NCI-H2196 treated with DMSO at 0.1 percent for 48 hours (cell line): ENCODE results near the gene FNBP1L.
A peak's percentile ranks its signal among the peaks of the same experiment; 100 is the strongest.

Experiments
- DNase-seq: peaks from one replicate; lab custom pipeline; 2025; ENCODE audit not compliant: unreplicated experiment; lab: John Stamatoyannopoulos, UW

Gene FNBP1L

DNA sequence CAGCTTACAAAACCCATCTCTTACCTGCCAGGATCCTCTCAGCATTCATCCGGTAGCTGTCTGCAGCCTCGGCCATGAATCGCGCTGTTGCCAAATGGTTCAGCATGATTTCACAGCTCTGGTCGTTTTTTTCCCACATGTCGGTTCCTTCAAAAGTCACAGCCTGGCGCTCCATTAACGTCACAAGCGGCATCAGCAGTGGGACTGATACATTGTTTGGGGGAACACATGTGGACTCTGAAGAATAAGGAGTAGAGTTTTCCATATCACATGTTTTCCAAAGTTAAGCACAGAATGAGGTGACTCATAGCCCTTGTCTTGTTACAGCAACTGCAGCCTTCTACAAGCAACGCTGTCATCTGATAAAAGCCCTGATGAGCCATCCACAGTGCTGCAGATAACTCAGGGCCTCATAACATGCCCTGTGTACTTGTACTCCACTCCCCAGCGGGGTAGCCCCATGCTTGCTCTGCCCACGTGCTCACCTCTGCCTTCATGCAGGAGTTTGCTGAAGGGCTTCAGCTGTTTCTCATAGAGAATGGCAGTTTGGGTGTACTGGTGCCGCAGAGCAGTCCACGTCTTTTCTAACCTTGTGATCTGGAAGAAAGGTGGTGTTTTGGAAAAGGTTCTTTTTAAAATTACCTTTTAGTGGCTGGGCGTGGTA lies 119.5 kb downstream of the FNBP1L start:
- no peak for DNase-seq

DNA sequence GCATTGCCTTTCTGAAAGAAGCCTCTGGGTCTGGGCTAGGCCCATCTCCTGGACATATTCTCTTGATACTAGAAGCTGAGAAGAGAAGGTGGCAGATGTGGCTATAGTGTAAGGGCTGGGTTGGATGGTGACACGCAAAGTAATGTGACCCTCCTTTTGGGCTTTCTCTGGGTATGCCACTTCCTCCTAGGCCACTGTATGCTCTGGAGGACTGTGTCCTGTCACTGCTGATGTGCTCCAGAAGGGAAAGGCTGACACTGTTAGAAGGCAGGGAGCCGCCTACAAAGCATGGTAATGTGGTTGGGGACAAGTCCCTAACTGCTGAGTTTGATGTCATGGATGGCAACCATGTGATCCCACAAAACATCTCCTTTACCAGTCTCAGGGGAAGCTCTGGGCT lies 121.6 kb downstream of the FNBP1L start:
- no peak for DNase-seq

DNA sequence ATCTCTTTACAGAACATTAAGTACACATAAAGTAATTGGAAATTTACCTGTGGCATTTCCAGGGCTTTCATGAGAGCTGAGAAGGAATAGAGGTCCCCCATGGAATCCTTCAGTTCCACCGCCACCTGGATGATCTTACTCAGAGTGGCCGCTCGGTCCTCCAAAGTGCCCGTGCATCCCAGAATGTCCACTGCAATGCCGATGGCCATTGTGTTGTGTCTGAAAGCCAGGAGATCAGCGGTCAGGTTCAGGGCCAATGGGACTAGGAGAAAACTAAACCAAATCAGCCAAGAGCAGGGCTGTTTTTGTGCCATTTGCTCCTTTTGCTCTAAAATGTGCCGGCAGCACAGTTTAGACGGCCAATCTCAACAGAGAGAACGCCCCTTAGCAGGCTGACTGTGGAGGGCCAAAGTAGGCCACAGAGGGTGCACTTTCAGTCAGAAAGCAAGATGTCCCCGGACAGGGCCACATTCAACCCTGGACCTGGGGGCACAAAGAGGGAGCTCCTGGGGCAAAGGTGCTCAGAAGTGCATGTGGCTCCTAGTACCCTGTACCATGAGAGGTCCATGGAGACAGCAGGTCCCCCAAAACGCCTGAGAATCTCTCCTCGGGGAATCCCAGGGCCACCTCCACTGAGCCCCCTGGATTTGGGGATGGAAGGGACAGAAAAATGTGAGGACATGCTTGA lies 123.8 kb downstream of the FNBP1L start:
- DNase-seq = no peak

DNA sequence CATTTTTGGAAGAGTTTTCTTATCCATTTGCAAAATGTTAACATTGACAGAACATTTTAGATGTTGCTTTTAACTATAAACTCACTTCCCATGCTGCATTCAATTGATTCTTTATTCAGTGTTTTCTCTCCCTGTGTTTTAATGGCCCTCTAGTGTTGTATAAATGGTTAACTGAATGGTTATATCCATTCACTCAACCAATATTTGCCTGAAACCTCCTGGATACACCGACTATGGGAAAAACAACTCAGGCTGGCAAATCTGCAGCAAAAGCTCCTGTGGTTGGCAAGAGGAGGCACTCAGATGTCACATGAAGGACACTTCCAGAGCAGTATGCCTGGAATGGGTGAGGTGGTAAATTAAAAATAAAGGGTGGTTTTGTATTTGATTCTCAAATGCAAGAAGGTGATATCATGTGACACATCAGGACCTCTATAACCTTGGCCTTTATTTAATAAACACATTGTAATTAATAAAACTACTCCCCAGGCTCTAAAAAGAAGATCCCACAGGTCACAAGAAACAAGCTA lies 126.1 kb downstream of the FNBP1L start:
- no peak for DNase-seq

DNA sequence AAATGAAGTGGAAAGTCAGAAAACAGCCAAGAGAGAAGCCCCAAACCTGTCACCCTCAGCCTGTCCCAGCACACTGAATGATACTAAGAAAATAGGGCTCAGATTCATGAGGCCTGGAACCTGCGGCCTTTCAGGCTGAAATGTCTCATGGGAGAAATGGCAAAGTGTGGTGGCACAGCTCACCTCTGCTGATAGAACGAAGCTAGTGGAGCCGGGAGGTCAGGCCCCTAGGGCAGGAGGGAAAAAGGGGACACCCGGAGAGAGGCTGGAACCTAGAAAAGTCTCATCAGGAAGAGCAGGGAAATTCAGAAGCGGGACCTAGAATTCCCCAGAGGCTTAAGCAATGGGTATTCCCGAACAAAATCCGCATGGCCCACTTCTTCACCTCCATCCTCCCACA lies 126.6 kb downstream of the FNBP1L start:
- no peak for DNase-seq

DNA sequence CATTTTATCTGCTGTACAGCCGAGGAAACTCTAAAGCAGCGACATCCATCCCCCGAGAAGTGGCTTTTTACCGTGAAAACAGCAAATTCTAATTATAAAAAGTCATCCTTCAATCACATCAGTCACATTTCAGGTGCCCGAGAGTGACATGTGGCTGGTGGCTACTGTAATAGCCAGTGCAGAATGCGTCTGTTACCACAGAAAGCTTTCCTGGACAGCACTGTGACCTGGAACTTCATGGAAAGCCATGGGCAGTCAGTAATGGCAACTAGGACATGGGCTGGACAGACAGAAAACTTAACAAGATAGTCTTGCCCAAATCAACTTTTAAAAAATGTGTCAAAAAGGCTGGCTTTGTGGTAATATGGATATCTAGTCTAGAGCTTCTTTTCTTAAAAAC lies 127.1 kb downstream of the FNBP1L start:
- DNase-seq = no peak

DNA sequence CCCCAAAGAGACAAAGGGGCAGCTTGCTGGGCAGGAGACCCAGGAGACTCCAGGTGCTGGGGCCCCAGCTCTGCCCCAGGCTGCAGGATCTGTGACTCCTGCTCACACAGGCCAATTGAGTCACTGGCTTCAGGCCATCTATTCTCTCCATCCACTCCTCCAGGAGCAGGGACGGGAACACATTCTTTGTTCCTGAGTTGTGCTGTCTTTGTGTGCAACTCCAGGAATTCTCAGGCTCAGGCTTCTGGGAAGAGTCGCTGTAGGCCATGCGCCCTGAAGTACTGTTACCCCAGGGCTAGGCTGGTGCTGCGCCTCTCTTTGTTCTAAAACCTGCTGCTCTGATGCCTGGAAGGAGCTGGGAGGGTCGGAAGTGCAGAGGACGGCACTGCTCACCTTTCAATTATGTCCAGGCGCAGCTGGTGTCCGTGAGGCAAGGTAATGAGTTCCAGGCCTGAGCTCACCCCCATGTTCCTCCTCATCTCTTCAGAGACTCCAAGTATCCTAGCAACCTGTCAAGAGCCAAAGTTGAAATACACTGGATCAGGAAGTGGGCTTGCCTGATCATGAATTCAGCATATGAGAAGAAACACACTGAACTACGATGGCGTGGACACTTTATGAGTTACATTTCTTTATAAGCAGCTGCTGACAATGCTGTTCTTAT lies 127.8 kb downstream of the FNBP1L start:
- DNase-seq = no peak

DNA sequence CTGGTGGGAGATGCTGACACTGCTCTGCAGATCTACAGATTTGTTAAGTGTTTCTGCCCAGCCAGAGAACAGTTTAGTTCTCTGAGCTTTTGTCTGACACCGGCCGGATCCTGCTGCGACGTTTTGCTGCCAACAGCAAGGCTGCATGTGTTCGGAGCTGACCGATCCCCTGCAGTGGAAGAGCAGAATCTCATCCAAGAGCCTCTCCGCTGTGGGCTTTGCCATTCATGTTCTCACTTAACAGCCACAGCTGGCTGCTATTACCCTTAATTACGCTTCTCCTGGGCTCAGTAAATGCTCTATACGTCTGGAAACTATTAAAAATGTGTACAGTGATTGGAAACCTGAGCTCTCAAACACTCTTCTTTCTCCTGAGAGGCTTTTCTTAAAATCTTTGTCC lies 128.4 kb downstream of the FNBP1L start:
- DNase-seq = no peak

DNA sequence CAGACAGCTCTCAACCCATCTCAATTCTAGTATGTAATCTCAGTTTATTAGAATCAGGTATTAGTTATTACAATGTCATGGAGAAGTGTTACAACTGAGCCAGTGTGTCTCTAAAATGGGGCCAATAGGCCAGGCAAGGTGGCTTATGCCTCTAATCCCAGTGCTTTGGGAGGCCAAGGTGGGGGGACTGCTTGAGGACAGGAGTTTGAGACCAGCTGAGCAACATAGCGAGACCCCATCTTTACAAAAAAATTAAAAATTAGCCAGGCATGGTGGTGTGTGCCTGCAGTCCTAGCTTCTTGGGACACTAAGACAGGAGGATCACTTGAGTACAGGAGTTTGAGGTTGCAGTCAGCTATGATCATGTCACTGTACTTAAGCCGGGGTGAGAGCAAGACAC lies 128.8 kb downstream of the FNBP1L start:
- DNase-seq = no peak

DNA sequence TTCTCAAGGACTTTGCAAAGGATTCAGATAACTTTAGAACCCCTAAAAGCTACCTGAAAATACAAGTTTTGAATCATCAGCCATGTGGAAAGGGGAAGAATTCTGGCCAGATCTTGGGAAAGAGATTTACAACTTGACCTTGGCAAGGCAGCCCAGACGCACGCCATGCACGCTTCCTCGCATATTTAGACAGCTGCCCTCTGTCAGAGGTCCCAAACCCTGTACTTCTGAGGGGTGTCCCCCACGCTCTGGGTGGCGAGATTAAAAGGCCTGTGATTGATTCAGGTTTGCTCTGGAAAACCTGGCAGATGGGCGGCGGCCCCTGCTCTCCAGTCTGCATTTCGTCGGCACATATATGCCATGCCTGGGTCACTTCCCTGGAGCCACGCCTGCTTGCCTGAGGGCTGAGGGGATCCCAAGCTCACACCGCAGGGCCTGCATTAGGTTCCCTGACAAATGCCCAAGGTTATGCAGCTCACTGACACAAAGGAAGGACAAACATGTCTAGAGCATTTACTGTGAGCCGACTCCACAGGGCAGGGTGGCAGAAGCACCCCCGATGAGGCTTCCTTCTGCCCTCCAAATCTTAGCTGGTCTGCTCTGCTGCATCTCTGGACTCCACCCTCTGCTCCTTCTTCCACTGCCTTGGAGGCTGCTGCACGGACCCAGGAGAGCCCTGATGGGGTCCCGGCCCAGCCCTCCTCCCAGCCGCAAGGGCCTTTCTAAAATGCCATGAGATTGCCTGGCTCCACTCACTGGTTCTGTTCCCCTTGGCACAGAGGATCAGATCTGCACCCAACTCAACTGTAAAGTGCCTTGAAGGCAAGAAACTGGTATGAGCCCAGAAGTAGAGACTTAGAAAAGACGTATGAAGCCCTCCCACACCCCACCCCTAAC lies 129.9 kb downstream of the FNBP1L start:
- DNase-seq = no peak

DNA sequence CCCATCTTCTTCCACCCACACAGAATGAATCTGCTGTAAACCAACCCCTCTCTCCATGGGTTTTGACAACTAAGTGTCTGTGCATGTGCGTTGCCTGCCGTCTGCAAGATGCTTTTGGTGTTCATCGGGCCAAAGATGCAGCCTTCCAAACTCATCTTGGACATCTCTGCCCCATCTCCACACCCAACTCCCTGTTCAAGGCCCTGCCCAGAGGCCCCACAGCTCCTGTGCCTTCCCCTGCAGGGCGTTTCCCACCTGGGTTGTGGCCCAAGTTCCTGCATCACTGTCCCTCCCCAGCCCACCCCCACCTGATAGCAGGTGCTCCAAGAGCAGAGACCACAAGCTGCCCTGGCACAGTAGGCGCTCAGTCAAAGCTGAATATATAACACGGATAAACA lies 130.5 kb downstream of the FNBP1L start:
- DNase-seq = no peak

DNA sequence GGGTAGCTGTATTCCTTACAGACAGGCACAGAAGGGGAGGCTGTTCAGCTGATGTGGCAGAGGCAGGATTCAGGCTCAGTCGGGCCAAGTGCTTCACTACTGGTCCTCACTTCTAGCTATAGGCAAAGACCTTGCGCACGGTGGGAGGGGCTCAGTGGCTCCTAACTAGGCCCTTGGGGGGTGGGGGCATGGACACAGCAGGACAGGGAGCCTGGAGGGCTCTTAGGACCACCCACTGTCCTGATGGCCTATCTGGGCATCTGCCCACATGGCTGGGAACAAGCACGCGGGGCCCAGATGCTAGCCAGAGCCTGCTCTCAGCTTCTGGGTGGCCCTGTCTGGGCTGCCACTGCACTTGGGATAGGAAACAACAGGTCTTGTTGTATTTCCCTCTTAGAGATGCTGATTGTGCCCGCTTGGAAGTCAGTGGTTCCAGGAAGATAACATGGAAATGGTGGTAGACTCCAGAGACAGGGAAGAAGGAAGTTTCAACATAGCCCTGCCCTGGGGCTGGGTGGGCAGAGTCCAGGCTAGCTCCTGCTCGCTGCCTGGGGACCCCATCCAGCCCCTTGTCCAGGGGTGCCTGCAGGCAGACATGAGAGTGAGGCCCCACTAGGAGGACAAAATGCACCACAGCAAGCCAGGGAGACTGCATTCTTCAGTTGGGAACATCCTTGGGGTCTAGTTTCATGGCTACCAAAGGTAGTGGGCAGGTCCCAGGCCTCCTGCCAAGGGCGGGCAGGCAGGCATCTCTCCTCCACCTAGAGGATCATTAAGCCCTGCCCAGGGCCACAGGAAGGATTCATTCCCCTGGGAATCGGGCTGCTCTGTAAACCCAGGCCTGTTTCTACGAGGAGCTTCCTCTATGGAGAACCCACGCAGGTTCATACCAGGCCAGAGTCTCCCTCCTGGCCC lies 131.2 kb downstream of the FNBP1L start:
- no peak for DNase-seq

DNA sequence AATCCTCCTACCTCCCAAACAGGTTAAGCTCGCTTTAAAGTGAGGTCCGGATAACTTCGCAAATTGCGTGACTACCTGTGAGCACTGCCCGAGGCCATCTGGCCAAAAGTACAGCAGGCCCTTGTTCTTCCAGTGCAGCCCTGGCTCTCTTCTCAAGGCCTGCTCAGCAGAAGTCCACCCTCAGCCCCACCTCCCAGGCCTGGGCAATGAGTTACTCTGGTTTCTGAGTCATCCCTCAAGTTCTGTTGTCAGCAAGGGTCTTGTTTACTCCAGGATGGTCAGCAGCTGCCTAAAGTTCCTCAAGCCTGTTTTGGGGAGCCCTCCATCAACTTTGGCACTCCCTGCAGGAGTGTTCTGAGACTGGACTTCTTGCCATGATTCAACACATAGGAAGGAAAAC lies 132.0 kb downstream of the FNBP1L start:
- DNase-seq = no peak

DNA sequence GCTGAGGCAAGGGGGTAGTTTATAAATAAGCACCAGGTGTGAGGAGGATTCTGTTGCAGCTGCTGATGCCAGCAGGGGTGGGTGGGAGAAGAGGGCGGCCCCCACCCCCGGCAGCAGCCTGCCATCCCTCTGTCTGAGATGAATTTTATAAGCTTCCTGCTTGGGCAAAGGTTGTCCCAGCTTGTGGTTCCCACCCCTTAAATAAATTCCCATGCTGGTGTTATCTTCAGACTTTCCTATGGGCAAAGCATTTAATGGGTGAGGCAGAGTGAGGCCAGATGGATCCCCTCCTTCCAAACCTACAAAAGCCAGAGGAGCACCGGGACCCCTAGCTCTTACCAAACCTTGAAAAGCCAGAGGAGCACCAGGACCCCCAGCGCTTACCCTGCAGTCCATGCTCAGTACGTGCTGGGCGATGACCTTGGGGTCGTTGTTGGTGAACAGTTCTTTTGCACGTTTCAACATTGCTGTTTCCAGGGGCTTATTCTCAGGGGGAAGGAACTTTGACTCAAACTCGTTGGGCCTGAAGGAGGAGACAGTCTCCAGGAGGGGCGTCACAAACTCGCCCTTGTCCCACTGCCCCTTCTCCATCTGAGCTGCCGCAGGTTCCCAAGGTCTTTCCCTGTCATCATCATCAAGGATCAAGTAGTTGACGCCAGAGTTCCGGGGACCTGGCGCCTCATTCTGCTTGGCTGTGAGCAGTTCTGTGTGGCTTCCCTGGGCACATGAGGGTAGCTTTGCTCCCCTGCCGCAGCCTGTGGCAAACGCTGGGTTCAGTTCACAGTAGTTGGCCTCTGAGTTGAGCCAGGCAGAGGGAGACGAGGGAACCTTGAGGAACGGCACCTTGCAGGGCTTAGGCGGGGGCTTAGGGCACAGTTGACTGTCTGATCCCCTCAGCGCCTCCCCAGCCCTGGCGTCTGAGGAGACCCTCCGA lies 134.3 kb downstream of the FNBP1L start:
- DNase-seq = no peak

DNA sequence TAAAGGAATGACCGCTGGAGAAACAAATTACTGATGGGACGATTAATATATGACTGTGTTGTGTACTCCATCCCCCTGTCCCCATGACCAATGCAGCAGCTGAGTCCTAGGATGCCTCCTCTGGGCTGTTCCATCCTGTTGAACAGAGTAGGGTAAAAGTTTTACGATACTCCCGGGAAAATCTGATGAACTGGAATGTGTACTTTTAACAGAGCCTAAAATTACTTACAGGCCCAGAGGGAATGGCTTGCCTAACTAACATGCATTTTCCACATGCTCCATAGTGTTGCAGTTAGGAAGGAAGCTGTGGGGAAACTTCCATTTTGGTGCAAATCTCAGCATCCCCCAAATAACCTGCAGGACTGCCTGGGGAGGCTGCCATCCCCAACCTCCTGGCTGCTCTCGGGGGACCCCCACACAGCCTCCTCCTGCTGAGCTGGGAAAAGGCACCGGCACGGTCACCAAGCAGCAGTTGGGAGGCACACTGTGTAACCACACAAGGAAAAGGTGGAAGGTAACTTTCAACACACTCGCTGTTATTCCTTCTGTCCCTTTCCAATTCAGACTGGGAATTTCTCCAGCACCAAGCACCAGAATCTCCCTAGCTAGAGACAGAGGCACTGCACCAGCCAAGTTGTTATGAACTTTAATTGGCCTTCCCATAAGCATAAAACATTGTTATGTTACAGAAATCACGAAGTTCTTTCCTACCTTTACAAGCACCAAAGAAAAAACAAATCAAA lies 136.5 kb downstream of the FNBP1L start:
- DNase-seq = no peak

DNA sequence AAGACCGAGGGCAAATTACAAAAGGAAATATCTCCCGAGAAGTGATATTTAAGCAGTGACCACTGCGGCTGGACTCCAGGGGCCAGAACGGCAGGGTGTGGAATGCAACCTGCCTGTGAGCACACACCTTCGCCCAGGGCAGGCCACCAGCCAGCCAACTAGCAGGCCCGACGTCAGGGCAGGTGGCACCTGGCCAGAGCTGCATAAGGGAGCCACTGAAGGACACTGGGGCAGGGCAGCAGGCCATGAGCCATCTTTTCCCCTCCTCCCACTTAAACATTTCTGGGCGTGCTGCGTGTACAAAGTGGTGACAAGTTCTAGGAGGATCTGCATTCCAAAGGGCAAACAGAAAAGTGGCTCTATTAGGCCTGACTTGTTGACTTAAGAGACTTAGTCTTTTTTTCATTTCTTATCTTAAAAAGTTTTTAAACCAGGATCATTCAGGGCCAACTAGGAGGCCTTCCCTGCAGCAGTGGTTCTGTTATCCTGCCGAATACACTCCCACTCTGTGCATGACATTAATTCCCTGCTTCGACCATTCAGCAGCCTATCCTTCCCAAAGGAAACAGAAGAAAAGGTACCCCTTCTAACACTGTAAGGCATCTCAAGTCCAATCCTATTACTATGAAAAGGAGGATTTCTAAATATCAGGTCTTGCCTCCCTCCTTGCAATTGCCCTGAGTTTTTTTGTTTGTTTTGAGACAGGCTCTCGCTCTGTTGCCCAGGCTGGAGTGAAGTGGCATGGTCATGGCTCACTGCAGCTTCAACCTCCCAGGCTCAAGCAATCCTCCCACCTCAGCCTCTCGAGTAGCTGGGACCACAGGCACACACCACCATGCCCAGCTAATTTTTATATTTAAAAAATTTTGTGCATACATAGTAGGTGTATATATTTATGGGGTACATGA lies 137.4 kb downstream of the FNBP1L start:
- peak; percentile 75 for DNase-seq

DNA sequence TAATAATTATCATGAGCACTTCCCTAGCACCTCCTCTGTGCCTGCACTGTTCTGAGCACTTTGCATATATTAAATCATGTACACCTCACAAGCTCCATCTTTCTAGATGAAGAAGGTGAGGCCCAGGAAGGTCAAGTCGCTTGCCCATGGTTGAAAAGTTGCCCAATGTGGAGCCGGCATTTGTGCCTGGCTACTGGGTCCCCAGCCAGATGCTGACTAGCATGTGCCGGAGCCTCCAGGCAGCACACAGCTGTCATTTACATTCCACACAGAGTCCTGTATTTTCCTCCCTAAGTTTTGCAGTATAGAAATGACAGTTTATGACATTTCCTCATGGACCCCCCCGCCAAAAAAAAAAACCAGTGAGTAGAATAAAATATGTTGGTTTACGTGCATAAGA lies 139.4 kb downstream of the FNBP1L start:
- DNase-seq = no peak
